Spleen (tissue), 11 donors: Measurements from ENCODE around the gene KLHL13. TPM values are rescaled to one million over a fixed set of nuclear protein-coding genes. Genes with fewer than 3 reads are reported as not detected.

Experiments used
- DNase-seq: peaks from one replicate; pipeline ENCODE4 v3.0.0-alpha.2; 2020
- H3K27ac ChIP-seq, 8 donors: fragments of 200-600 bp; sonication (generic) in 7 of 8; 1 replicate in 4 of 8; 2 replicates in 4 of 8; pipeline versions ENCODE4 v1.5.0 to v1.8.0; 2016 to 2021; ENCODE audit warnings: inconsistent platforms in 4 of 8, mild to moderate bottlenecking in 4 of 8, moderate library complexity in 1 of 8
- H3K27me3 ChIP-seq, 7 donors: fragments of 200-600 bp; sonication (generic) in 6 of 7; replicated peaks in 1 of 7; 1 replicate in 4 of 7; 2 replicates in 3 of 7; pipeline versions ENCODE4 v1.5.0 to v1.8.0; 2016 to 2021; ENCODE audit warnings: inconsistent platforms in 3 of 7, mild to moderate bottlenecking in 1 of 7
- H3K36me3 ChIP-seq, 6 donors: fragments of 200-600 bp; sonication (generic) in 5 of 6; 1 replicate in 4 of 6; 2 replicates in 2 of 6; pipeline versions ENCODE4 v1.5.0 to v1.8.0; 2016 to 2021; ENCODE audit warnings: inconsistent platforms in 2 of 6
- H3K4me1 ChIP-seq, 6 donors: fragments of 200-600 bp; sonication (generic) in 5 of 6; 1 replicate in 3 of 6; 2 replicates in 3 of 6; pipeline versions ENCODE4 v1.5.0 to v1.8.0; 2016 to 2021; ENCODE audit warnings: inconsistent platforms in 3 of 6
- H3K4me3 ChIP-seq, 8 donors: fragments of 200-600 bp; sonication (generic) in 7 of 8; 1 replicate in 4 of 8; 2 replicates in 4 of 8; pipeline versions ENCODE4 v1.5.0 to v1.8.0; 2016 to 2021; ENCODE audit warnings: inconsistent platforms in 4 of 8, mild to moderate bottlenecking in 4 of 8, moderate library complexity in 2 of 8
- H3K9me3 ChIP-seq, 8 donors: fragments of 200-600 bp; sonication (generic) in 7 of 8; 1 replicate in 4 of 8; 2 replicates in 4 of 8; pipeline versions ENCODE4 v1.5.0 to v1.8.0; 2016 to 2021; ENCODE audit warnings: inconsistent platforms in 4 of 8
- POLR2A ChIP-seq, 3 donors: fragments of 450-650 bp; IDR thresholded peaks; one replicate each; pipeline ENCODE4 v1.5.1; 2017; ENCODE audit warnings: antibody characterized with exemption in 3 of 3, mild to moderate bottlenecking in 1 of 3
- POLR2AphosphoS5 ChIP-seq, 3 donors: sonication (generic); formaldehyde crosslinking; IDR thresholded peaks; one replicate each; pipeline ENCODE4 v1.5.1; 2017; ENCODE audit warnings: antibody characterized with exemption in 3 of 3
- WGBS, 5 donors: extraction: QIAGEN DNeasy Blood & Tissue Kit in 3 of 5; methylation state at CpG; one replicate each; pipeline versions ENCODE4 v1.1.5 to v1.1.7; 2013 to 2018; 5-methylcytosine and 5-hydroxymethylcytosine counted together
- intact Hi-C: fragments of 100-400 bp; cut with DNase I; formaldehyde crosslinking; loops from one replicate; pipeline ENCODE4 v1.15.0; 2023; ENCODE audit warnings: low total_unique reads
- polyA plus RNA-seq, 3 donors: library from polyadenylated mRNA; stranded (reverse); fragments of 200-250 nt; gene quantifications; one replicate each; pipeline ENCODE4 v1.2.1, GENCODE V29; 2013
- total RNA-seq, 7 donors: library from RNA; depleted of rRNA in 3 of 7; stranded (reverse); fragments of >200 nt in 3 of 7; fragmentation: NEBNext Ultra II Directional in 4 of 7; extraction: Animal tissue kit (Norgen Biotek cat#: 25700) in 4 of 7; gene quantifications; one replicate each; pipeline versions ENCODE4 v1.1.0 to v1.2.1, GENCODE V29; 2016 to 2021
- TF ChIP-seq, protein P1 (sequence below), 11 experiments: fragments of 200-600 bp in 7 of 11; fragments of 450-650 bp in 4 of 11; sonication (generic) in 4 of 11; IDR thresholded peaks in 8 of 11; conservative IDR thresholded peaks in 3 of 11; 1 replicate in 7 of 11; 2 replicates in 4 of 11; pipeline versions ENCODE4 v1.4.0 to v1.8.0; 2016 to 2021; ENCODE audit warnings: antibody characterized with exemption in 11 of 11, inconsistent platforms in 4 of 11, mild to moderate bottlenecking in 1 of 11
- donor health status: healthy with polysubstance abuse.
- donor health status: DM: no; HTN: no; CAD: no; lungs with moderate emphysema.
- donor health status: DM: no; HTN: no; CAD: no.
- donor health status: Bipolar disorder and iron deficiency.
- donor health status: healthy.
- donor health status: DM: no; HTN: no; CAD: no.
- donor health status: DM: yes; HTN: yes; CAD: no.

The KLHL13 gene
- total and polyA plus RNA-seq, 10 donors, result 0.17 to 2.7 (median 1.5) TPM

GRCh38 chrX:117919755-117920154, 196.9 kb downstream of the KLHL13 start:
- TF ChIP-seq, protein P1, sequence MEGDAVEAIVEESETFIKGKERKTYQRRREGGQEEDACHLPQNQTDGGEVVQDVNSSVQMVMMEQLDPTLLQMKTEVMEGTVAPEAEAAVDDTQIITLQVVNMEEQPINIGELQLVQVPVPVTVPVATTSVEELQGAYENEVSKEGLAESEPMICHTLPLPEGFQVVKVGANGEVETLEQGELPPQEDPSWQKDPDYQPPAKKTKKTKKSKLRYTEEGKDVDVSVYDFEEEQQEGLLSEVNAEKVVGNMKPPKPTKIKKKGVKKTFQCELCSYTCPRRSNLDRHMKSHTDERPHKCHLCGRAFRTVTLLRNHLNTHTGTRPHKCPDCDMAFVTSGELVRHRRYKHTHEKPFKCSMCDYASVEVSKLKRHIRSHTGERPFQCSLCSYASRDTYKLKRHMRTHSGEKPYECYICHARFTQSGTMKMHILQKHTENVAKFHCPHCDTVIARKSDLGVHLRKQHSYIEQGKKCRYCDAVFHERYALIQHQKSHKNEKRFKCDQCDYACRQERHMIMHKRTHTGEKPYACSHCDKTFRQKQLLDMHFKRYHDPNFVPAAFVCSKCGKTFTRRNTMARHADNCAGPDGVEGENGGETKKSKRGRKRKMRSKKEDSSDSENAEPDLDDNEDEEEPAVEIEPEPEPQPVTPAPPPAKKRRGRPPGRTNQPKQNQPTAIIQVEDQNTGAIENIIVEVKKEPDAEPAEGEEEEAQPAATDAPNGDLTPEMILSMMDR (IDR thresholded peaks at IDR 0.05 in 8 of 11, conservative IDR thresholded peaks at IDR 0.05 in 3 of 11), result no peak
- TF ChIP-seq POLR2A (IDR thresholded peaks at IDR 0.05) (no peak), POLR2AphosphoS5 (IDR thresholded peaks at IDR 0.05) (no peak)
- Histone ChIP-seq H3K27ac (no peak overlapping the region), H3K4me1 (no peaks in the 10 kb centered on the region), H3K36me3 (no peaks in the 10 kb centered on the region), H3K4me3 (no peak overlapping the region), H3K27me3 (no peaks in the 10 kb centered on the region), H3K9me3 (no peaks in the 10 kb centered on the region)
- intact Hi-C loops, result no loop called here
- WGBS, 5 donors, result 78 to 100% (median 81%) methylated on average over 1 of the region's 1 CpG
- no peak for DNase-seq

- H3K4me3 ChIP-seq, result no peak overlapping the region
- DNase-seq, result no peak
- H3K27ac ChIP-seq, result no peak overlapping the region
- no peaks in the 10 kb centered on the region for H3K36me3 ChIP-seq
- H3K9me3 ChIP-seq, result peaks cover 0 to 4% (median 0%) of the 10 kb centered on the region in 8 donors
- WGBS, 5 donors, result 68 to 95% (median 85%) methylated on average over 1 of the region's 1 CpG
- no peak for TF ChIP-seq POLR2A (IDR thresholded peaks at IDR 0.05)
- TF ChIP-seq, protein P1 (IDR thresholded peaks at IDR 0.05 in 8 of 11, conservative IDR thresholded peaks at IDR 0.05 in 3 of 11), result no peak
- no peak for TF ChIP-seq POLR2AphosphoS5 (IDR thresholded peaks at IDR 0.05)
- intact Hi-C loops, result no loop called here
- H3K27me3 ChIP-seq, result no peaks in the 10 kb centered on the region
- no peaks in the 10 kb centered on the region for H3K4me1 ChIP-seq
Measured at GRCh38 chrX:117910216-117910615, 206.4 kb downstream of the KLHL13 start.

DNA sequence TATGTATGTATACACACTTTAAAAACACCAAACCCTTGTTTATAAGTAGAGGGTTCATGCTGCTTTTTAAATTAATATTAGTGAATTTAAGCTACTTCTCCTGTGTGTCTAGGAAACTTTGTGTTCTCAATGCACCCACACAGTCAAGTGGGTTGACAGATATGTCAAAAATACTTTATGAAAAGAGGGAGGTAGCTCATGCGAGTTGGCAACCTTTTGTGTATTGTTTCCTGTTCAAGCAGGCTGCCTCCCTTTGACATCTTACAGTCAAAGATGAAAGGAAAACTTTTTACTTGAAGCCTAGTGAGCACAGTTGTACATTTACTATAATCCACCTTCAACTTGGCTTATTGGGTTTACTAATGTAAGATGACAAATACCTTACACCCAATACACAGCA, 218.4 kb downstream of the KLHL13 start:
- WGBS, 5 donors, result 25 to 43% (median 38%) methylated on average over 1 of the region's 1 CpG
- Histone ChIP-seq H3K9me3 (no peaks in the 10 kb centered on the region), H3K36me3 (no peaks in the 10 kb centered on the region), H3K27me3 (no peaks in the 10 kb centered on the region), H3K27ac (no peak overlapping the region), H3K4me1 (no peaks in the 10 kb centered on the region), H3K4me3 (no peak overlapping the region)
- TF ChIP-seq POLR2AphosphoS5 (IDR thresholded peaks at IDR 0.05), result no peak
- TF ChIP-seq, protein P1 (IDR thresholded peaks at IDR 0.05 in 8 of 11, conservative IDR thresholded peaks at IDR 0.05 in 3 of 11), result no peak
- TF ChIP-seq POLR2A (IDR thresholded peaks at IDR 0.05), result no peak
- intact Hi-C loops, result no loop called here
- no peak for DNase-seq

DNA sequence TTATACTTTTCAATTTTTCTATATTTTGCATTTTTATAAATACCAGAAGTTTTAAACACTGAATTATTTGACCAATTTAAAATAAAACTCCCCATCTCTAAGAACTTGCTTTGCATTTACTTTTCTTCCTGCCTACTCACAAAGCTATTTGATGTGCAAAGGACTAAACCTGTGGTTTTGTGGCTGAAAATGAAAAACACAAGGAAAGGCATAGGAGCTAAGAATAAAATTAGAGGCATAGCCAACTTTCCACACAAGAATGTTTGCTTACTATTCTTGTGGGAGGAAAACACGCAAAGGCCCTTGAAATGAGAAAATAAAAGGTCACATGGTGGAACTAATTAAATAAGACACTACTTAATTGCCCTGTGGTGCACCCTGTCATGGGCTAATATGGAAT, 221.2 kb downstream of the KLHL13 start:
- H3K27ac ChIP-seq, result no peak overlapping the region
- H3K4me1 ChIP-seq, result no peaks in the 10 kb centered on the region
- no peaks in the 10 kb centered on the region for H3K36me3 ChIP-seq
- intact Hi-C loops, result no loop called here
- H3K27me3 ChIP-seq, result no peaks in the 10 kb centered on the region
- TF ChIP-seq, protein P1 (IDR thresholded peaks at IDR 0.05 in 8 of 11, conservative IDR thresholded peaks at IDR 0.05 in 3 of 11), result no peak
- TF ChIP-seq POLR2AphosphoS5 (IDR thresholded peaks at IDR 0.05) (no peak), POLR2A (IDR thresholded peaks at IDR 0.05) (no peak)
- WGBS, 5 donors, result 15 to 52% (median 31%) methylated on average over 1 of the region's 1 CpG
- DNase-seq, result no peak
- no peak overlapping the region for H3K4me3 ChIP-seq
- no peaks in the 10 kb centered on the region for H3K9me3 ChIP-seq
